A673 (cell line): Measurements from ENCODE around the gene NLRP9.

ENCODE experiments used
- CTCF ChIP-seq: fragments of 300-800, 200-600 bp; sonication (generic); conservative IDR thresholded peaks from 2 replicates; pipeline ENCODE4 v1.5.1; 2017; ENCODE audit warnings: low read depth, mild to moderate bottlenecking, antibody characterized with exemption, low read length, moderate library complexity, mixed read lengths
- EZH2 ChIP-seq: fragments of 200-600 bp; sonication (generic); IDR thresholded peaks from 2 replicates; pipeline ENCODE4 v1.6.1; 2017; ENCODE audit warnings: borderline replicate concordance, low read depth, mild to moderate bottlenecking, mixed read lengths, antibody characterized with exemption, low read length; ENCODE audit not compliant: poor library complexity, severe bottlenecking

- no peak for TF ChIP-seq CTCF
- no peak for TF ChIP-seq EZH2
Measured at GRCh38 chr19:55677572-55678028, 60.6 kb downstream of the NLRP9 start.
